WERI-Rb-1 (cell line): ENCODE measurements around the gene SP110.

Source experiments
- DNase-seq: peaks from one replicate; pipeline ENCODE4 v3.0.0-alpha.2; 2020
- H3K27ac ChIP-seq: fragments of 250-450 bp; sonication (Bioruptor Pico); 2 replicates; pipeline ENCODE4 v1.5.1; 2020; ENCODE audit warnings: mild to moderate bottlenecking, moderate library complexity
- H3K27me3 ChIP-seq: fragments of 250-450 bp; sonication (Bioruptor Pico); 2 replicates; pipeline ENCODE4 v1.5.1; 2021; ENCODE audit warnings: mild to moderate bottlenecking, low read depth, moderate library complexity; ENCODE audit not compliant: insufficient read depth, severe bottlenecking
- H3K36me3 ChIP-seq: fragments of 250-450 bp; sonication (Bioruptor Pico); 2 replicates; pipeline ENCODE4 v1.5.1; 2020; ENCODE audit warnings: mild to moderate bottlenecking, moderate library complexity
- H3K4me3 ChIP-seq: 2 replicates; pipeline ENCODE4 v1.5.1; 2011; ENCODE audit warnings: low read depth, mild to moderate bottlenecking, control low read depth, low read length
- H3K9me3 ChIP-seq: fragments of 250-450 bp; sonication (Bioruptor Pico); 2 replicates; pipeline ENCODE4 v1.5.1; 2021; ENCODE audit warnings: mild to moderate bottlenecking, moderate library complexity; ENCODE audit not compliant: severe bottlenecking
- TF ChIP-seq, protein P1 (sequence below): IDR thresholded peaks from 2 replicates; pipeline ENCODE4 v1.5.1; 2011; ENCODE audit warnings: low read depth, mild to moderate bottlenecking, control low read depth, inconsistent platforms, low read length

The SP110 gene

GRCh38 chr2:230130668-230131364 is 89.0 kb downstream of the SP110 start:
- Histone ChIP-seq H3K27ac (no peak overlapping the region), H3K27me3 (peaks cover 53% of the 10 kb centered on the region), H3K36me3 (no peaks in the 10 kb centered on the region), H3K4me3 (no peak overlapping the region), H3K9me3 (no peaks in the 10 kb centered on the region)
- no peak for DNase-seq
- TF ChIP-seq, protein P1, sequence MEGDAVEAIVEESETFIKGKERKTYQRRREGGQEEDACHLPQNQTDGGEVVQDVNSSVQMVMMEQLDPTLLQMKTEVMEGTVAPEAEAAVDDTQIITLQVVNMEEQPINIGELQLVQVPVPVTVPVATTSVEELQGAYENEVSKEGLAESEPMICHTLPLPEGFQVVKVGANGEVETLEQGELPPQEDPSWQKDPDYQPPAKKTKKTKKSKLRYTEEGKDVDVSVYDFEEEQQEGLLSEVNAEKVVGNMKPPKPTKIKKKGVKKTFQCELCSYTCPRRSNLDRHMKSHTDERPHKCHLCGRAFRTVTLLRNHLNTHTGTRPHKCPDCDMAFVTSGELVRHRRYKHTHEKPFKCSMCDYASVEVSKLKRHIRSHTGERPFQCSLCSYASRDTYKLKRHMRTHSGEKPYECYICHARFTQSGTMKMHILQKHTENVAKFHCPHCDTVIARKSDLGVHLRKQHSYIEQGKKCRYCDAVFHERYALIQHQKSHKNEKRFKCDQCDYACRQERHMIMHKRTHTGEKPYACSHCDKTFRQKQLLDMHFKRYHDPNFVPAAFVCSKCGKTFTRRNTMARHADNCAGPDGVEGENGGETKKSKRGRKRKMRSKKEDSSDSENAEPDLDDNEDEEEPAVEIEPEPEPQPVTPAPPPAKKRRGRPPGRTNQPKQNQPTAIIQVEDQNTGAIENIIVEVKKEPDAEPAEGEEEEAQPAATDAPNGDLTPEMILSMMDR: no peak

GRCh38 chr2:230129343-230129742 is 90.4 kb downstream of the SP110 start:
- H3K9me3 ChIP-seq: no peaks in the 10 kb centered on the region
- H3K4me3 ChIP-seq: no peak overlapping the region
- no peak for DNase-seq

GRCh38 chr2:230128623-230129342 is 91.0 kb downstream of the SP110 start:
- no peaks in the 10 kb centered on the region for H3K36me3 ChIP-seq
- DNase-seq: no peak
- H3K27me3 ChIP-seq: peaks cover 58% of the 10 kb centered on the region
- TF ChIP-seq, protein P1: no peak
- H3K27ac ChIP-seq: no peak overlapping the region
- H3K4me3 ChIP-seq: no peak overlapping the region
- H3K9me3 ChIP-seq: no peaks in the 10 kb centered on the region

More at GRCh38 chr2:230129343-230129742, 90.4 kb downstream of the SP110 start:
- no peak overlapping the region for H3K27ac ChIP-seq
- H3K36me3 ChIP-seq: no peaks in the 10 kb centered on the region
- TF ChIP-seq, protein P1: no peak
- peaks cover 60% of the 10 kb centered on the region for H3K27me3 ChIP-seq

DNA sequence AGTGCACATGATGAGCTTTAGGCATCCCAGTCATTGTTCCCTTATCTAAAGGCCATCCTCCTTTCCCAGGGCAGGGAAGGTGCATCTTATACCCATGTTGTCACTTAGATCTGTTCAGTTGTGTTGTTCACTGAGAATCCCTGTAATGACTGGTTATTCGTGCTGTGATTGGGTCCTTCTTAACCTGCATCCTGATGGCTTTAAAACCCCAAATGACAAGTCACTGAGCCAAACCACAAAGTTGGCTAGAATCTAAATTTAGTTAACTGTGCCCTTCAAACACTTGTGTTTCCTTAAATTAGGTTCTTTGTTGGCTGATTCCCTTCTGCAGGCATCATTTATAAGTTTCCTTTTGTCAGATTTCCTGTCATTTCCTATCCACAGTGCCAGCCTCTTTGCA is 92.6 kb downstream of the SP110 start:
- Histone ChIP-seq H3K27ac (no peak overlapping the region), H3K9me3 (no peaks in the 10 kb centered on the region), H3K36me3 (no peaks in the 10 kb centered on the region), H3K4me3 (no peak overlapping the region), H3K27me3 (peaks cover 46% of the 10 kb centered on the region)
- DNase-seq: no peak
- TF ChIP-seq, protein P1: no peak

GRCh38 chr2:230124757-230125431 is 94.9 kb downstream of the SP110 start:
- H3K9me3 ChIP-seq: no peaks in the 10 kb centered on the region
- H3K4me3 ChIP-seq: no peak overlapping the region
- no peak overlapping the region for H3K27ac ChIP-seq
- no peaks in the 10 kb centered on the region for H3K36me3 ChIP-seq
- DNase-seq: no peak
- TF ChIP-seq, protein P1: no peak
- H3K27me3 ChIP-seq: peaks cover 31% of the 10 kb centered on the region
